ENCODE measurements around the gene RASA3. TPM values are rescaled to one million over a fixed set of nuclear protein-coding genes. Genes with fewer than 3 reads are reported as not detected.
A peak's percentile ranks its signal among the peaks of the same experiment; 100 is the strongest.

Gene RASA3
- total RNA-seq, 1 experiment from 2014 or later = 22.8 TPM

DNA sequence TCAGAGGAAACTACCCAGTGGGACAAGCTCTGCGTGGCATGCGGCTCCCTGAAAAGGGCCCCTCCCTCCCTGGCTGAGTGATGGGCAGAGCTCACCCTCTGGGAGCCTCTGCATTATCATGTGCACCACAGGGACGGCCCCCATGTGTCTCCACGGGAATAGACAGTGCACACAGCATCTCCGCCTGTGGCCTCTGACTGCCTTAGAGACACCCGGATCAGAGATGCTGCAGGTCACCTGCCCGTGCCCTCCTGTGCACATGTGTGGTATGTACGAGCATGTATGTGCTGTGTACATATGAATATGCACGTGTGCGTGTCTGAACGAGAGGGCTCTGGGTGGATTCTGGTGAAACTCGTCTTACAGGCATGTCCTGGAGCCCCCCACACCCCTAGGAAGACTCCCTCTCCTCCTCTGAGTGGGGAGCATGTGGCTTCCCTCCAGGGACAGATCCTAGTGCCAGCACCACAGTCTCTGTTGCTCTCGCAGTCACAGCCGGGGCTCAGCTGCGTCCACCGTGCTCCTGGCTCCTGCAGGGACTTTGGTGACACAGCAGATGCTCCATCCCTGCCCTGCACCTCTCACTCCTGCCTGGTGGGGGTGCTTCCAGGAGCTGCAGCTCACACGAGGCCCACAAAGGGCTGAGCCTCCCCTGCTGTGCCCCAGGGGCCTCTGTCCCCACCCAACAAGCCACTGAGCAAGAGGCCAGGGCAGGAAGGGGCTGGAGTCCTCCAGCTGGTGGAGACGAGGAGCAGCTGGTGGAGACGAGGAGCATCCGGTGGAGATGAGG, 178.2 kb downstream of the RASA3 start:
- no peak for DNase-seq (ENCODE audit: low read depth)

DNA sequence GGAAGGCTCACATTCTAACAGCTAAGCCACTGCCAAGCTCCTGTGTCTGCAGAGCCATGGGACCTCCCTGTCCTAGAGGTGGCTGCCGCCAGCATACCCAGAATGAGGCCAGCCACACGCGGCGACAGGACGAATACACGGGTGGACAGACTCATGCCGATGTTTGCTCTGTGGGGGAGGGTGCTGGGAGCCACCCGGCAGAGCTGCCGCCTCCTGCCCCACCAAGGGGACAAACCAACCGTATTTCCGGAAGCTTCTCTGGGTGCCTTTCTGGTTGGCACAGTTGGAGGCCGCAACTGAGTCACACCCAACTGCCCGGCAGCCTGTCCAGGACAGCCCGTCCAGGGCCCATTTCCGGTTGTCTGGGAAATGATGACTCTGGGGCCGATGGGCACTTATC, 178.9 kb downstream of the RASA3 start:
- no peak for DNase-seq (ENCODE audit: low read depth)

DNA sequence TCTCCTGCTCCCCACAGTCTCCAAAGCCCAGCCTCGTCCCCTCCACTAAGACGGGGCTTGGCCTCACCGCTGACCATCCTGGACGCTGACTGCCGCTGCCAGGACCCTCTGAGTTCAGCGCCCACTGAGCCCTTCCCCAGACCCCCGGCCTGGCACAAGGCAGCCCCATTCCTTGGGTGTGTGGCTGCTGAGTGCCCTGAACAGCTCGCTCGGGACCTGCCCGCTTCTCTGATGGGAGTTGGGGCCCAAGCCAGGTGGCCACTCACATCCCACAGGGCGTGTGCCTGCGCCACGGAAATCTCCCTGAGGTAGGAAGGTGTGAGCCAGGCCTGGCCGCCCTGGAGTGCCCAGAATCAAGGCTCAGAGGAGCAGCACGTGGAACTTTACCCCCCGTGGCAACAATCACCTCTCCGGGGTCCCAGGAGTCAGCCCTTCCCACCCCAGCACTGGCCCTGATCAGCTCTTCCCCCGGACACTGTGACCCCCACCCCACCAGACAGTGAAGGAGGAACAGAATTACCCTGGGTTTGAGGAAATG, 179.4 kb downstream of the RASA3 start:
- DNase-seq (ENCODE audit: low read depth) = no peak

DNA sequence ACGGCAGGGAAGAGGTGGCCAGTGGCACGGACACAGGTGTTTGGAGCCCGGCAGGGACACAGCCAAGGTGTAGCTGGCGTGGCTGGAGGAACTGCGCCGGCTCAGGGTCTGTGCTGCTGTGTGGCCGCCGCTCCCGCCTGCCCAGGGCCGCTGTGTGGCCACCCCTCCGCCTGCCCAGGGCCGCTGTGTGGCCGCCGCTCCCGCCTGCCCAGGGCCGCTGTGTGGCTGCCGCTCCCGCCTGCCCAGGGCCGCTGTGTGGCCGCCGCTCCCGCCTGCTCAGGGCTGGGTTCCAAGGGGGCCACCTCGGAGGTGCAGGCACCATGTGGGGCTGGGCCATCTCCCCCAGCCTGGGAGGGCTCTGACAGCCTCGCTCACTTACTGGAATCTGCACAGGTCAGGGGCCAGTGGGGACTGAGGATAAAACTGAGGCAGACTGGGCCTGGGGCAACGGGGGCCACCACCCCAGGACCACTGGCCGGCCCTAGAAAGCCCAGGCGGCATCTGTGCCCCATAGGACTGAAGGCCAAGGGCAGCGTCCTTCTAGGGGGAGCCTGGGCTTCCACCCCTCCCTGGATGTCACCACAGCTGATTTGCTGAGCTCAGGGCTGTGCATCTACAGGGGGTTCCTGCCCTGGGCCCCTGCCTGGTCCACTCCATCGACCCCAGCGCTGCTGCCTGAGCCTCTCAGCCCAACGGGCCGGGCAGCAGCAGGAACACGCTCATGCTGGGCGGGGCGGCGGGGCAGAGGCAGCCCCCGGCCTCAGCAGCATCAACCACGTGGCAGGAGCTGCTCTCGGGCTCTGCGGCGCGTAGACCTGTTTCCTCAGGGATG, 180.1 kb downstream of the RASA3 start:
- no peak for DNase-seq (ENCODE audit: low read depth)

GRCh38 chr13:113951246-113951999, 181.0 kb downstream of the RASA3 start:
- DNase-seq (ENCODE audit: low read depth) = peak; percentile 19

- DNase-seq (ENCODE audit: low read depth) = no peak
These were observed 181.8 kb downstream of the RASA3 start for GRCh38 chr13:113950451-113951245.

- no peak for DNase-seq (ENCODE audit: low read depth)
These were observed 182.9 kb downstream of the RASA3 start for GRCh38 chr13:113949546-113949945.

GRCh38 chr13:113948034-113948742, 184.2 kb downstream of the RASA3 start:
- no peak for DNase-seq (ENCODE audit: low read depth)

- no peak for DNase-seq (ENCODE audit: low read depth)
These were observed 185.0 kb downstream of the RASA3 start for GRCh38 chr13:113947311-113948033.

DNA sequence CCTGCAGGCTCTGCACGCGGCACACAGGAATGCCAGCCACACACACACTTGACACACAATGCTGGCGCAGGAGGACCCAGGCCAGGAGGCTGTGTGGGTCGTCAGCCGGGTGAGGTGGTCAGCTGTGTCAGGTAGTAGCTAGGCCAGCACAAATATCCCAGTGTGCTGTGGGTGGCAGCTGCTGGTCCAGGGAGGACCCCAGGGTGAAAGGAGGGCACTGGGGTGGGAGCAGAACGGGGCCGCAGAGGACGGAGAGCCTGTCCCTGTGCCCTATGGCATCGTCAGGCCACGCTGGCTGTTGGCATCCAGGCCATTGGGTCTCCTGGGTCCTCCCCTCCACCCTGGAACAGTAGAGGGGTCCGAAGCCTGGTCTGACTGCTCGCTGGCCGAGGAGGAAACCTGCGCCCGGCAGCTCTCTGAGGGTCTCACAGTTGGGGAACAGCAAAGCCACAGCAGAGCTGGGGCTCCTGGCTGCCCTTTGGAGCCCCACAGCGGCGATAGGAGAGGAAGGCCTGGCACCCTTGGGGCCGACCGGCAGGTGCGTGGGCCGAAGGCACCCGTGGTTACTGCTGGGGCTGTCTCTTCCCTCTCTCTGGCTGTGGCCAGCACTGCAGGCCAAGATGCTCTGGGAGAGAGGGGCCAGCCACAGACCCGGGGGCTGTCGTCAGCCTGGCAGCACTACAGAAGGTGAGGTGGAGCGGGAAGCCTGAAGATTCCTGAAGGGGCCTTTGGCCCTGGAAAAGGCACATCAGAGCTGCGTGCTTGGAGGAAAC, 185.8 kb downstream of the RASA3 start:
- no peak for DNase-seq (ENCODE audit: low read depth)

- no peak for DNase-seq (ENCODE audit: low read depth)
These were observed 186.5 kb downstream of the RASA3 start for GRCh38 chr13:113945857-113946408.

- DNase-seq (ENCODE audit: low read depth) = no peak
These were observed 188.4 kb downstream of the RASA3 start for GRCh38 chr13:113943821-113944565.

DNA sequence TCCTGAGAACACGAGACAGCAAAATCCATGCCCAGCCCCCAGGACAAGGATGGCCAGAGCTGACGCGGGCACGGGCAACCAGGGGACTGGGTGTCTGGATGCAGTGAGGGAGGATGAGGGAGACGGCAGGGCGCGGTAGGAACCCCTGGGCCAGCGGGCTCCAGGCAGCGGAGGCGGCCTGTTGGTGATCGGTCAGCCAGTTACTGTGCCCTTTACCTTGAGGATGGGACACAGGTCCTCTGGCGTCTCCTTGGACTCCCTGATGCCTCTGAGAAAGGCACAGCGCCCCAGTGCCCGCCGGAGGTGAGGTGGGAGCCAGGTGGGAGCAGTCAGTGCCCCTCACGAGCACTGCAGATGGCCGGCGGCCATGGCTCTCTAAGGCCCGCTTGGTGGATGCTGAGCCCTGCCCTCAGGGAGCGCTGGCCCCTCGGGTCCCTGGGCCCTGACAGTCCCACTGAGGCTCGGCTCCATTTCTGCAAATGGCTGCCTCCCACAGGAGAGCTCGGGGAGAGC, 189.8 kb downstream of the RASA3 start:
- DNase-seq (ENCODE audit: low read depth) = no peak

- peak; percentile 77 for DNase-seq (ENCODE audit: low read depth)
These were observed 190.7 kb downstream of the RASA3 start for GRCh38 chr13:113941571-113942191.

DNA sequence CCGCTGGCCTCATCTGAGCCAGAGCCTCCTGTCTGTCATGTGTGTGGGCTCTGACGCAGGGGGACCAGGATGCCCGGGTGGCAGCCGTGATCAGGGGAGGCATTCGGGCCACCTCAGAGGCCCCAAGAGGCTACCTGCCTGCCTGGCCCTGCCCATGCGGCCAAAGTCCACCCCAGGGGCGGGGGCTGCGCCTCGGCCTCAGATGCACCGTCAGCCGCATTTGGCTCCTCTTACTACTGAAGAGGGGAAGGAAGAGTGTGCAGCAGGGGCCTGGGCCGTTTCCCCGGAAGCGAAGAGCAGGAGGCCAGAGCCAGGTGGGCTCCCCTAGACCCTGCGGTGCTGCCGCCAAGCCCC, 192.5 kb downstream of the RASA3 start:
- DNase-seq (ENCODE audit: low read depth) = no peak

GRCh38 chr13:113939129-113939943, 193.1 kb downstream of the RASA3 start:
- DNase-seq (ENCODE audit: low read depth) = no peak

DNA sequence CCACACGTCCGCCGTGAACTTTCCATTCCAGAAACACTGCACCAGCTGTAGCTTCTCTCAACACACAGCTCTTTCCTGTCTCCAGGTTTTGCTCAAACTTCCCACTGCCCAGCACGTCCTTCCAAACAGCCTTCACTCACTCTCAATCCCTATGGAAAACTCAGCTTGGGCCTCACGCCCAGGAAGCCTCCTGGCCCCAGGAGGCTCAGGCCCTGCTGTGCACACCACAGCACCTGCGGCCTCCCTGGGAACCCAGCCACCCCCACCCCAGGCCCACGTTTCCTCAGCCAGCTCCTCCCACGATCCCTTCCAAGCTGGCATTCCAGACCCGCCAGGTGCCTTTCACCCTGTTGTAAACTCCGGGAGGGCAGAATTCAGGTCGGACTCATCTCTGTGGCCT, 193.7 kb downstream of the RASA3 start:
- DNase-seq (ENCODE audit: low read depth) = no peak
